ENCODE measurements around the gene EXTL1.

The EXTL1 gene

GRCh38 chr1:25997828-25998761, 23.5 kb upstream of the EXTL1 start, which contains the start of gene PAFAH2:
PAFAH2 (minus strand) TSS chr1:25998063; CDS start chr1:25990816, 7,247 bp downstream.
- peak; percentile 97 for DNase-seq

GRCh38 chr1:25999041-25999800, 22.4 kb upstream of the EXTL1 start:
- DNase-seq: no peak

GRCh38 chr1:26003262-26003661, 18.3 kb upstream of the EXTL1 start:
- DNase-seq: no peak

DNA sequence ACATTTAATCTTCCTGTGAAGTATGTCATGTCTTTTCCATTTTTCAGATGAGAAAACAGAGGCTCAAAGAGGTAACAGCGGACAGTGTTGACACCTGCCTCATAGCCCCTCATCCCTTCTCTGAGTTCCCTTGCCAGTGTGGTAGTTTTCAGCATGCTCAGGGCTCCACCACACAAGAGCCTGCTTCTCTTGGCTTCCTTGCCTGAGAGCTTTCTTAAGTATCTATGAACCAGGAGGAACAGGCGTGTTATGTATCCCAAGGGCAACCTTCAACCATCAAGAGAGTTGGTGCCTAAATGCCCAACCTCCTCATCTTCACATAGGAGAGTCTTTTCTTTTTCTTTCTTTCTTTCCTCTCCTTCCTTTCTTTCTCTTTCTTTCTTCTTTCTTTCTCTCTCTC, 17.8 kb upstream of the EXTL1 start:
- no peak for DNase-seq

DNA sequence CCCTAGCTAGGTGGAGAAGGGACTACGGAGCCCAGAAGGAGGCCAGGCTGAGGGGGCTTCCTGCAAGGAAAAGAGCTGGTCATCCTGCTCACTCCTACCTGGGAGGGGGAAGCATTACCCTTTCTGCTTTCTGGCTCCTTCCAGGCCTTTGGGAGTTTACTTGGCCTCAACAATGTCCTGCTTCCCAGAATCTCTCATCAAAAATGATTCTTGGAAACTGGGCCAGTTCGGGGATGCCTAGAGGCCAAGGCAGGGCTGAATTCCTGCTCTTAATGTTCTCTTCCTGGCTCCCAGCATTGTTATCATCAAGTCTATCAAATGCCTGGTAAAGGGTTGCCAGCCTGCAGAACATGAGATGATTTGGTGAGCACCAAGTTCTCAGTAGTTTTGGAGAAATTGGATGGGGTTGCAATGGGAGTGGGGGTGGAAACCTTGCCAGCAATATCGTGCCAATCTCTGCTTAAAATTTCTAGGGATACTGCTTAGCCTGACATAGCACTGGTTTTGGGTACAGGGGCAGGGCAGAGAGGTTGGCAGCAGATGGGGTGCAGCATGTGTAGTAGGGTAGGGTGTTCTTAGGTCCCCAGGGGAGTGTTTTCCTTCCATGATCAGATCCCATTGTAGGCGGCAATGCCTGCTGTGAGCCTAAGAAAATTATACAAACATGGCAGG, 16.0 kb upstream of the EXTL1 start:
- no peak for DNase-seq

- DNase-seq: no peak
Measured at GRCh38 chr1:26006710-26007109, 14.9 kb upstream of the EXTL1 start.

DNA sequence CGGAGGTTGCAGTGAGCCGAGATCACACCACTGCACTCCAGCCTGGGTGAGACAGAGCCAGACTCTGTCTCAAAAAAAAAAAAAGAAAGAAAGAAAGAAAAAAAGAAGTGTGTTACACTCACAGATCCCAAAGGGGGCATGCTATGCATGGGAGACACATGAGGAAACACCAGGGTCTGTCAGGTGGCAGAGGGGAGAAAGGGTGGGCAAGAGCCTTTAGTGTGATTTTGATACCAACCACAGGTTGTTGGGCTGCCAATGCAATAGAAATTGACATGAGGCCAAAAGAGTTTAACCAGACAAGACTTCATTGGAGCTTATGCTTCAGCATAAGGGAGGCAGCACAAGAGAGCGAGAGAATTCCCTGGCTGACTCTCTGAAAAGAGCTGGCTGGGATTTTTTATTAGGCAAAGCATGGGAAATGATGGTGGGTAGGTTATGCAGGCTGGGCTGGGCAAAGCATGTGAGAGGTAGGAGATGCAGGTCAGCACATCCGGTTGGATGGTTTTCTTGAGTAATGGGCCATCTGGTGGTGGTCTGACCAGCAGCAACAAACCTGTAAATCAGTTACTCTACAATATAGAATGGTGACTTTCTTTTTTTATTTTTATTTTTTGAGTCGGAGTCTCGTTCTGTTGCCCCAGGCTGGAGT, 11.7 kb upstream of the EXTL1 start:
- DNase-seq: peak; percentile 11

- no peak for DNase-seq
Measured at GRCh38 chr1:26010825-26011224, 10.8 kb upstream of the EXTL1 start.

DNA sequence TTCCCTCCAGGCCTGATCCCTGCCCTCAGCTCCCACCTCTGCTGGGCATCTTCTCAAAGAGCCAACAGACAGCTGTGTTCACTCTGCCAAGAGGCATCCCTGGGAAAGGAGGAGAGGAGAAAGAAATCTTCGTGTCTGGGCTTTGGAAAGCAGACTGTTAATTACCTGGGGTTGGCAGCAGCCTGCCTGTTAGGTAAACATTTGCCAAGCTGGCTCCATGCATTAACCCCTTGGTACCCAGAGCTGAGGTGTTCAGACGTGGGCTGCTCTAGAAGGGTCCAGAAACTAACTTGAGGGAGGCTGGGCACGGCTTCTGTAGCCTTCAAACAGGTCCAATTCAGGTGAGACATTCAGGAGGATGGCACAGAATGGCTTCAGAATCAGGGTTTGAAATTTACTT, 8.7 kb upstream of the EXTL1 start:
- no peak for DNase-seq

- no peak for DNase-seq
Measured at GRCh38 chr1:26014179-26014578, 7.4 kb upstream of the EXTL1 start.

- DNase-seq: no peak
Measured at GRCh38 chr1:26015358-26015757, 6.2 kb upstream of the EXTL1 start.

DNA sequence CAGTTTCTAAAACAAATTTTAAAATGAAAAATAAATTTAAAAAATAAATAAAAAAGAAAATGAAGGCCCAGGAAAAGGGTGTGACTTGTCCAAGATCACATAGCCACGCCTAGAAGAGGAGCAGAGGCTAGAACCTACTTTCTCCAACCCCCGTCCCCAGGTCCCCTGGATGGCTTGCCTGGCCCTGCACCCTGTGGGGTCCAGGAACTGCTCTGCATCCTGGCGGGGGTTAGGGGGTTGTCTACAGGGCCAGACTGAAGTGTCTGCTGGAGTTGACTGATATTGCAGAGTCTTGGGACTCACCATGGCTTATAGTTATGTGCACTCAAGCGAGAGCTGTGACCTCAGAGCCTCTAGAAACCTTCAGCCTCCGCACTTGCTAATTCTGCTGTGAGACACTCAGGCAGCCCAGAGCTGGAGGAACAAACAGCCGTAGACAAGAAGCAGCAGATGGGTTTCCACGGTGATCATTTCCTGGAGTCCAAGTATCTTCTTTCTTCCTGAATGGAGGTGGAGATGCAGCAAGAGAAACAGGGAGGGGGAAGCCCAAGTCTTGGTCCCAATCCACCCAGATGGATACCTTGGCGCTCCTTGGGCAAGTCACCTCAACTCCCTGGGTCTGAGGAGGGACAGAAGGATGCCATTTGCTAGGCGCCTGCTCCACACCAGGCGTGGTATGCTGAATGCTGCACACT, 5.2 kb upstream of the EXTL1 start:
- DNase-seq: no peak

GRCh38 chr1:26016953-26017545, 4.5 kb upstream of the EXTL1 start:
- no peak for DNase-seq

DNA sequence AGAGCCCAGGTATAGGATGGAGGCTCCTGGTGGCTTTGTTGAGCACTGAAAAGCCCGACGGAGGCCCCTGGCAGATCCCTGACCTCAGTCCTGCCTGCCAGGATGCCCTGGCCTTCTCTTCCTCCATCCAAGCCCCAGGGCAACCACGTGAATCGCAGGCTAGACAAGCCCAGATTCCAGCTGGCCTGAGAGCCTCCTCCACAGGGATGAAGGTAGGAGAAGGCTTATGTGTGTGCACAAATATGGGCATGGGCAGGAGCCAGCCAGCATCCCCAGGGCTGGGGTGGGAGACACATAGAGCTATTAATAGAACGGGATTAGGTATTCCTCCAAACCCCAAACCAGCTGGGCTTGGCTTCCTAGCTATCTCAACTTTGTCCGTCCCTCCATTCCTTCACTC, 4.0 kb upstream of the EXTL1 start:
- no peak for DNase-seq

- no peak for DNase-seq
Measured at GRCh38 chr1:26019641-26020315, 1.8 kb upstream of the EXTL1 start.

DNA sequence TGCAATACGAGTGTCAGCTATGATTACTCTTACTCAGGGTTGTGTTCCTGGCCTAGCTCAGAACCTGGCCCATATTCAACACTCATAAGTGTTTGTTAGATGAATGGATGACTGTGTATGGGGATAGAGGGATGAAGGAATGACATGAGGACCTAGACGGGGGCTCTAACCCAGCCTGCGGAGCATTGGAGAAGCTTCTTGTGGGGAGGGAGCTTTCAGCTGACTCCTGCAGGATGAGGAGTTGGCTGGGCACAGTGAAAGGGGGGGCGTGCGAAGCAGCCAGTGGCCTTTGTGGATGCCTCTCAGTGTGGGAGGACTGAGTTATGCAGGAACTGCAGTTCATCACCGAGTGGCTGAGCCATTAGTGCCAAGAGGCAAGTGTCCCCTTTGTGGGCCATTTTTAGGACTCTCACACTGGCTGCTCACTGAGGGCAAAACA, 1.2 kb upstream of the EXTL1 start:
- DNase-seq: no peak

DNA sequence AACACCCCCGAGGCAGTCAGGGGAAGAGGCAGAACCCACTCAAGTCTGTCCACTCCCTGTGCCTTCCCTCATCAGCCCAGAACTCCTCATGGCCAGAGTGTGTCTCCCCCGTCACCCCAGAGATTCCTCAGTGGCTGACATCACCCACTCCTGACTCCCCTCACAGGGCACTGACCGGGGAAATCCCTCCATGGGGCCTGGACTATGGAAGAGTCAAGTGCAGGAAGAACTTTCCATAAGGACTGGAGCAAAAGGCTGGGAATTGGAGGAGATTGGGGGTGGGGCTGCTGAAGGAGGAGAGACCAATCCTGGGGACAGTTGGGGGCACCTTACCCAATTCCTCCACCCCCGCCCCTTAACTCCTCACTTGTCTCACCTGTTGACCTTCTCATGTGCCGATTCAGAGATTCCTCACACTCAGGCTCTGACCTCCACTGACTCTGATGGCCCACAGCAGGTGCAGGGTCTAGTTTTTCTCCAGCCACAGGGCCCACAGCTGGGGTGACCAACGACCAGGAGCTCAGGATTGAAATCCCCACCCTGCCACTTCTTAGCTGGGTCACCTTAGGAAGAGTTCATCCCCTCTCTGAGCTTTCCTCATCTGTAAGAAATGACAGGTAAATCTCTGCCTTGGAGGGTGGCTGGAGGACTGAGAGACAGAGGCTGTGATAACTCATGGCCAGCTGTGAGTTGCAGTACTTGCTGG, 481 bp upstream of the EXTL1 start:
- no peak for DNase-seq

DNA sequence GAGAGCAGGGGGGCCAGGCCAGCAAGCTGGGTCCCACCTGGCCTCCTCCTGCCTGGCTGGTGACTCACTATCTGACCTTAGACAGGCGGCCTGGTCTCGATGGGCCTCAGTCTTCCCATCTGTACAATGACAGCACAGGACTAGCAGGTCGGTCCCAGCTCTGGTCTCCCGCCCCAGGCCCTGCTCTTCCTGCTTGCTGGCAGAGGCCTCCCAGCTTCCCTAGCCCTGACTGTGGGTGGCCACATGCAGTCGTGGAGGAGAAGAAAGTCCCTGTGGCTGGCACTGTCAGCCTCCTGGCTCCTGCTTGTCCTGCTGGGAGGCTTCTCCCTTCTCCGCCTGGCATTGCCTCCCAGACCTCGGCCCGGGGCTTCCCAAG, 817 bp downstream of the EXTL1 start:
- no peak for DNase-seq

DNA sequence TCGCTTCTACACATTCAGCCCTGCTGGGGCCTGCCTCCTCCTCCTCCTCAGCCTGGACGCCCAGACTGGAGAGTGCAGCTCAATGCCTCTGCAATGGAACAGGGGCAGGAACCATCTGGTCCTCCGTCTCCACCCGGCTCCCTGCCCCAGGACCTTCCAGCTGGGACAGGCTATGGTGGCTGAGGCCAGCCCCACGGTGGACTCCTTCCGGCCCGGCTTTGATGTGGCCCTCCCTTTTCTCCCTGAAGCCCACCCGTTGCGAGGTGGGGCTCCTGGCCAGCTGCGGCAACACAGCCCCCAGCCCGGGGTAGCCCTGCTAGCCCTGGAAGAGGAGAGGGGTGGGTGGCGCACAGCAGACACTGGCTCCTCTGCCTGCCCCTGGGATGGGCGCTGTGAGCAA, 1.4 kb downstream of the EXTL1 start:
- DNase-seq: no peak

DNA sequence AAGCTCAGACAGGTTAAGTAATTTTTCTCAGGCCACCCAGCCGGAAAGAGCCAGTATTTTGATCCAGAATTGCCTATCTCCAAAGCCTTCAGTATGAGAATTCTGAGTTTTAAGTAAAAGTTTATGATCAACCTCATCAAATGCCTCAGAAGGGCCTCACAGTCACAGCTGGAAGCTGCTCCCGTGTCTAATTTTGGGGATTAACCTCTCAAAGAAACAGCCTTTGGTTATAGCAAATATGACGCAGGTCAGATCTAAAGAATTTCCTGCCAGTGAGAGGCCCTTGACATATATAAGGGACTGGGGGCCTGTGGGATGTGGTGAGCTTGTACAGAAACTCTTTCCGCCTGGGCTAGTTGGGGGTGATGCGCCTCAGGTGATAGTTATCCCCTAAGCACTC, 2.3 kb downstream of the EXTL1 start:
- DNase-seq: no peak

DNA sequence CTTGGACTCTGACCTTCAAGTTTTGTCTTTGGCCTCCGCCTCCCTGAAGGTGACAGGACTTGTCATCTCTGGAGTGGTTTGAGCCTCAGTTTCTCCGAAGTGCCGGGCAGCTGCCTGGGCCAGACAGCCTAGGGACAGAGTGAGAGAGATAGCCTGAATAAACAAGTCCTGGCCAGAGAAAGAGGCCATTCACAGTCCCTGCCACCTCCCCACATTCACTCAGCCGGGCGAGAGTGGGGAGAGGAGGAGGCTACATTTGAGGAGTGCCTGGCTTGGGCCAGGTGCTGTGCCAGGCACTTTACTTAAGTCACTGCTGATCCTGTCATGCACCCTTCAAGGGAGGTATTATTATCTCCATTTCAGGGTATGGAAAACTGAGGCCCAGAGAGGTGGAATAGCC, 3.5 kb downstream of the EXTL1 start:
- DNase-seq: no peak

All from stimulated activated CD4-positive, alpha-beta T cell treated with anti-CD3 and anti-CD28 coated beads, Interleukin-15, amount 100 ng/mL, for 24 hours (primary cell).